Esophagus squamous epithelium (tissue), 5 donors: ENCODE measurements around the gene TNS1. TPM values are rescaled to one million over a fixed set of nuclear protein-coding genes. Genes with fewer than 3 reads are reported as not detected.

ENCODE experiments used
- DNase-seq: peaks from one replicate; lab custom pipeline; 2025; lab: John Stamatoyannopoulos, UW
- H3K27ac ChIP-seq, 4 donors: fragments of 200-600 bp; sonication (generic); one replicate each; pipeline ENCODE4 v1.5.1; 2016 to 2019; ENCODE audit warnings: mild to moderate bottlenecking in 1 of 4
- H3K27me3 ChIP-seq, 4 donors: fragments of 200-600 bp; sonication (generic); 1 replicate in 3 of 4; 2 replicates in 1 of 4; pipeline versions ENCODE4 v1.5.1 to v1.6.0; 2017 to 2021; ENCODE audit warnings: antibody characterized with exemption in 1 of 4
- H3K36me3 ChIP-seq, 3 donors: fragments of 200-600 bp; sonication (generic); one replicate each; pipeline ENCODE4 v1.5.1; 2016 to 2019
- H3K4me1 ChIP-seq, 3 donors: fragments of 200-600 bp; sonication (generic); one replicate each; pipeline ENCODE4 v1.5.1; 2017 to 2019
- H3K4me3 ChIP-seq, 4 donors: fragments of 200-600 bp; sonication (generic); 1 replicate in 3 of 4; 2 replicates in 1 of 4; pipeline ENCODE4 v1.5.1; 2016 to 2019; ENCODE audit warnings: mild to moderate bottlenecking in 2 of 4, moderate library complexity in 1 of 4
- H3K9me3 ChIP-seq, 3 donors: fragments of 200-600 bp; sonication (generic); one replicate each; pipeline ENCODE4 v1.5.1; 2016 to 2019
- CTCF ChIP-seq, 6 experiments: fragments of 450-650 bp in 4 of 6; fragments of 200-600 bp in 2 of 6; sonication (generic) in 2 of 6; IDR thresholded peaks; one replicate each; pipeline ENCODE4 v1.5.1; 2016 to 2019; ENCODE audit warnings: antibody characterized with exemption in 6 of 6, mild to moderate bottlenecking in 4 of 6, moderate library complexity in 4 of 6
- POLR2A ChIP-seq, 4 donors: fragments of 450-650 bp; IDR thresholded peaks; one replicate each; pipeline ENCODE4 v1.6.1; 2017; ENCODE audit warnings: antibody characterized with exemption in 4 of 4, mild to moderate bottlenecking in 4 of 4, moderate library complexity in 3 of 4
- WGBS, 2 donors: methylation state at CpG; one replicate each; pipeline ENCODE4 v1.1.5; 2018; 5-methylcytosine and 5-hydroxymethylcytosine counted together
- intact Hi-C: fragments of 100-400 bp; cut with DNase I; formaldehyde crosslinking; loops from one replicate; pipeline ENCODE4 v1.15.0; 2022
- total RNA-seq, 4 donors: library from RNA; depleted of rRNA; stranded (reverse); fragments of >200 nt; gene quantifications; one replicate each; pipeline ENCODE4 v1.1.0, GENCODE V29; 2016
- donor health status: DM: yes; HTN: yes; CAD: no.

TNS1 gene
- total RNA-seq, 4 donors from 2014 or later: 34.7 to 201 (median 59.2) TPM

- no peaks in the 10 kb centered on the region for H3K9me3 ChIP-seq
- intact Hi-C loops: no loop called here
- WGBS, 2 donors: 86 to 94% methylated on average over 5 to 6 of the region's 6 CpGs
- no peaks in the 10 kb centered on the region for H3K36me3 ChIP-seq
- peaks cover 35 to 98% (median 51%) of the 10 kb centered on the region in 3 donors for H3K4me1 ChIP-seq
- H3K4me3 ChIP-seq: no peak overlapping the region
- H3K27ac ChIP-seq: peak overlapping the region in 2 of 4 donors; percentile 67 to 74
- TF ChIP-seq CTCF (IDR thresholded peaks at IDR 0.05): no peak
- no peak for TF ChIP-seq POLR2A (IDR thresholded peaks at IDR 0.05)
- no peak for DNase-seq
- H3K27me3 ChIP-seq: no peaks in the 10 kb centered on the region
Observed at GRCh38 chr2:218027426-218028188, 24.8 kb upstream of the TNS1 start.

DNA sequence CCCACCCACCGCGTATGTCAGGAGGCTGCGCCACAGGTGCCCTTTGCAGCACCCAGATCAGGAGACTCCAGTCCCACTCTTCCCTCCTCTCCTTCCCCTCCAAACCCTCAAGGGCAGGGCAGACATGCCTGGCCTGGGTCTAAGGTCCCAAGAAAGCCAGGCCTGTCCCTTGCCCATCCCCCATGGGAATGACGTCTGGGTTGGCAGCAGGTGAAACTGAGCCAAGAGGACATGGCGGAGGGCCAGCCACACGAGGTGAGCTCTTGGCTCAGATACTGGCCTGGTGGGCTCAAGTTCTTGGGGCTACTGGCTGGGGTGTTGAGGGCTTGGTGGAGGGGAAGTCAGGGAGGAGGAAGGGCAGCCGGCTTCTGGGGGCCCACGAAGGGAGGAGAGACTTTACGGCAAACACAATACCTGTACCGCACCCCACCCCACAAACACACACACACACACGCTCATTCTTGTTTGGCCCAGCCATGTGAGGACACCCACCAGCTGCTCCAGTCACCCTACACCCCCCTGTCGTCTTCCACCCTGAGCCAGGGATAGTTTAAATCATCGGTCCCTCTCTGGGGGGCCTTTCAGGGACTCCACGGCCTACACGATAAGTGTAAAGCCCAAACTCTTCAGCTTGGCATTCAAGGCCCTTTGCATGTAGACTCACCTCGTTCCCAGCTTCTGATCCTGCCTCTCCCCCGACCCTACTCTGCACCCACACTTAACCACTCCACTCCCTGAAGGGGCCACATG is 24.1 kb upstream of the TNS1 start:
- H3K9me3 ChIP-seq: no peaks in the 10 kb centered on the region
- DNase-seq: no peak
- intact Hi-C loops: no loop called here
- H3K27me3 ChIP-seq: no peaks in the 10 kb centered on the region
- H3K36me3 ChIP-seq: no peaks in the 10 kb centered on the region
- H3K4me3 ChIP-seq: no peak overlapping the region
- H3K4me1 ChIP-seq: peaks cover 35 to 90% (median 47%) of the 10 kb centered on the region in 3 donors
- TF ChIP-seq CTCF (IDR thresholded peaks at IDR 0.05): no peak
- no peak for TF ChIP-seq POLR2A (IDR thresholded peaks at IDR 0.05)
- WGBS, 2 donors: 60 to 62% methylated on average over 12 to 15 of the region's 17 CpGs
- H3K27ac ChIP-seq: peak overlapping the region in 3 of 4 donors; percentile 31 to 64 (median 48)

- 74 to 86% methylated on average over 6 to 7 of the region's 7 CpGs for WGBS, 2 donors
- Histone ChIP-seq H3K9me3 (no peaks in the 10 kb centered on the region), H3K27ac (peak overlapping the region in 3 of 4 donors; percentile 31 to 64 (median 48)), H3K4me3 (no peak overlapping the region), H3K36me3 (no peaks in the 10 kb centered on the region), H3K27me3 (no peaks in the 10 kb centered on the region), H3K4me1 (peaks cover 35 to 88% (median 42%) of the 10 kb centered on the region in 3 donors)
- DNase-seq: no peak
- intact Hi-C loops: no loop called here
- no peak for TF ChIP-seq POLR2A (IDR thresholded peaks at IDR 0.05)
- TF ChIP-seq CTCF (IDR thresholded peaks at IDR 0.05): no peak
Observed at GRCh38 chr2:218026244-218026643, 23.4 kb upstream of the TNS1 start.

DNA sequence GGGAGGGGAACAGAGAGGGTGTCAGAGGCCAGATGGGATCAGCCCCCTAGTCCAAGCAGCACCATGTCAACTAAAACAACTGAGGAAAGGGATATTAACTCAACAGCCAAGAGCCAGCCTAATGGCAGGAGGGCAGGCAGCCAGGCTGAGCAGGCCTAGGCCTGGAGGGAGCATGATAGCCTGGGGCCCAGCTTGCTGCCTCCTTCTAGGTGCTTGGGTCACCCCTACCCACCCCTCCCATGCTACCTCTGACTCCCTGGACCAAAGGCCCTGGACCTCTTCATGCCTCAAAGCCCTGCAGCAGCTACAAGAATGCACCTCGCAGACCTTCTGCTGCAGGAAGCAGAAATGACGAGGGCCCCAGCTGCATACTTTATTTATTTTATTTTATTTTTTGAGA is 22.1 kb upstream of the TNS1 start:
- Histone ChIP-seq H3K27ac (no peak overlapping the region), H3K9me3 (no peaks in the 10 kb centered on the region), H3K27me3 (no peaks in the 10 kb centered on the region), H3K4me1 (peaks cover 30 to 76% (median 39%) of the 10 kb centered on the region in 3 donors), H3K4me3 (no peak overlapping the region), H3K36me3 (no peaks in the 10 kb centered on the region)
- no peak for DNase-seq
- TF ChIP-seq CTCF (IDR thresholded peaks at IDR 0.05) (no peak), POLR2A (IDR thresholded peaks at IDR 0.05) (no peak)
- intact Hi-C loops: no loop called here
- 70 to 93% methylated on average over 2 of the region's 2 CpGs for WGBS, 2 donors

DNA sequence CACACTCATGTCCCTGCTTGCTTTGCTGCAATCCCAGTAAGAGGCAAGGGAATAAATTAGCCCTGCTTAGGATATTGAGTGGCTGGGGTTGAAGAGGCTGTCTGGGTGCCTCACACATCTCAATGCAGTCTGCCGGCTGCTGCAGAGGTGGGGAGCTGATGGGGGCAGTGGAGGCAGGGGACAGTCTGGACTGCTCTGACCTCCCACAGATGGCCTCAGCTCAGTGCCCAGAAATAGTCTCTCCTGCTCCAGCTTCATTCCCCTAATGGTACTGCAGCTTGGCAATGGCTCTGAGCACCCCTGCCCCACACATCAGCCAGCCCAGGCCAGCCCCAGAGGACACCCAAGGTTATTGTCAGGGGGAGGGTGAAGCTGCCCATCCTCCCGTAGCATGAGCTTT is 21.5 kb upstream of the TNS1 start:
- intact Hi-C loops: no loop called here
- 14 to 43% methylated on average over 1 of the region's 2 CpGs for WGBS, 2 donors
- Histone ChIP-seq H3K36me3 (no peaks in the 10 kb centered on the region), H3K27me3 (no peaks in the 10 kb centered on the region), H3K4me1 (peaks cover 26 to 70% (median 34%) of the 10 kb centered on the region in 3 donors), H3K27ac (no peak overlapping the region), H3K9me3 (no peaks in the 10 kb centered on the region), H3K4me3 (no peak overlapping the region)
- no peak for DNase-seq
- TF ChIP-seq POLR2A (IDR thresholded peaks at IDR 0.05): no peak
- TF ChIP-seq CTCF (IDR thresholded peaks at IDR 0.05): no peak
